Naive B cell (primary cell): Measurements from ENCODE around the gene CABLES2. TPM values are rescaled to one million over a fixed set of nuclear protein-coding genes. Genes with fewer than 3 reads are reported as not detected.

Experiments used
- ATAC-seq, 2 donors: fragments of 150-1000 bp; cut with Tn5 transposase; 2 replicates each; pipeline ENCODE4 v1.10.0; 2021; ENCODE audit warnings: low read depth in 2 of 2, mild to moderate bottlenecking in 2 of 2, moderate library complexity in 2 of 2
- DNase-seq: peaks from one replicate; pipeline ENCODE4 v3.0.0; 2022
- H3K27ac Mint-ChIP-seq, 6 donors: one replicate each; pipeline ENCODE4 v1.8.0; 2020 to 2022; ENCODE audit warnings: mild to moderate bottlenecking in 6 of 6, mixed read lengths in 6 of 6, moderate library complexity in 5 of 6, inconsistent platforms in 2 of 6
- H3K27me3 Mint-ChIP-seq, 3 donors: one replicate each; pipeline ENCODE4 v1.8.0; 2021 to 2022; ENCODE audit warnings: mixed read lengths in 3 of 3, mild to moderate bottlenecking in 1 of 3
- H3K36me3 Mint-ChIP-seq, 2 donors: one replicate each; pipeline ENCODE4 v1.8.0; 2020 to 2022; ENCODE audit warnings: mixed read lengths in 2 of 2, inconsistent platforms in 1 of 2, mild to moderate bottlenecking in 1 of 2
- H3K4me1 Mint-ChIP-seq, 3 donors: one replicate each; pipeline ENCODE4 v1.8.0; 2020 to 2022; ENCODE audit warnings: mixed read lengths in 3 of 3, inconsistent platforms in 1 of 3, mild to moderate bottlenecking in 1 of 3, moderate library complexity in 1 of 3
- H3K4me3 Mint-ChIP-seq, 8 donors: one replicate each; pipeline ENCODE4 v1.8.0; 2020 to 2022; ENCODE audit warnings: mild to moderate bottlenecking in 8 of 8, mixed read lengths in 8 of 8, moderate library complexity in 8 of 8, inconsistent platforms in 2 of 8
- H3K9me3 Mint-ChIP-seq, 7 donors: one replicate each; pipeline ENCODE4 v1.8.0; 2020 to 2022; ENCODE audit warnings: mixed read lengths in 7 of 7, mild to moderate bottlenecking in 5 of 7, inconsistent platforms in 2 of 7, moderate library complexity in 1 of 7
- polyA plus RNA-seq, 6 donors: library from polyadenylated mRNA; unstranded; fragments of 300-500 nt; fragmentation: Illumina TruSeq; gene quantifications; one replicate each; pipeline ENCODE4 v1.2.3, GENCODE V29; 2021; ENCODE audit warnings: low read depth in 6 of 6

The CABLES2 gene
- polyA plus RNA-seq, 6 donors from 2014 or later: 1.00 to 3.3 (median 1.2) TPM; not detected in 1

GRCh38 chr20:62446481-62446880 is 39.4 kb upstream of the CABLES2 start:
- H3K9me3 Mint-ChIP-seq: no peaks in the 10 kb centered on the region
- H3K36me3 Mint-ChIP-seq: no peaks in the 10 kb centered on the region
- no peaks in the 10 kb centered on the region for H3K4me1 Mint-ChIP-seq
- no peak overlapping the region for H3K4me3 Mint-ChIP-seq
- H3K27me3 Mint-ChIP-seq: peaks cover 8 to 41% (median 35%) of the 10 kb centered on the region in 3 donors
- no peak overlapping the region for H3K27ac Mint-ChIP-seq
- no peak for ATAC-seq
- DNase-seq: no peak

GRCh38 chr20:62445553-62446340 is 38.7 kb upstream of the CABLES2 start:
- H3K27me3 Mint-ChIP-seq: peaks cover 8 to 41% (median 36%) of the 10 kb centered on the region in 3 donors
- no peak for ATAC-seq

DNA sequence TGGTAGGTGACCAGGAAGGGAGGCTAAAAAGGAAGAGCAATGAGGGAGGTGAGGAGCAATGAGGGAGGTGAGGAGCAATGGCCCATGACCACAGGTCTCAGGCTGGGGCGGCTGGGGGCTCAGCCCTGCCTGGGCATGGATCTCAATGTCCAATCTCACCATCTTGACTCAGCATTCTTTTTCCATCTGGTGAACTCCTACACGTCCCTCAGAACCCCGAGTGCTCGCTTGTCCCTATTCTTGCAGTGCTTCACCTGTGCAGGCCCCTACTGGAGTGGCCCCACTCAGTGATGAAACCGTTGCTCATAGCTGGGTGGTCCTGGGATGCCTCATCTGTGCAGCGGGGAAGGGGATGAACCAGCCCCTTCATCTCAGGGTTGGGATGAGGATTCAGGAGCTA is 37.2 kb upstream of the CABLES2 start:
- ATAC-seq: no peak
- H3K27ac Mint-ChIP-seq: no peak overlapping the region
- no peak overlapping the region for H3K4me3 Mint-ChIP-seq
- no peak for DNase-seq
- peaks cover 8 to 34% (median 27%) of the 10 kb centered on the region in 3 donors for H3K27me3 Mint-ChIP-seq
- H3K4me1 Mint-ChIP-seq: peaks cover 3 to 5% (median 4%) of the 10 kb centered on the region in 3 donors
- H3K9me3 Mint-ChIP-seq: no peaks in the 10 kb centered on the region
- no peaks in the 10 kb centered on the region for H3K36me3 Mint-ChIP-seq

More at GRCh38 chr20:62445553-62446340, 38.7 kb upstream of the CABLES2 start:
- Mint-ChIP-seq H3K4me1 (no peaks in the 10 kb centered on the region), H3K9me3 (no peaks in the 10 kb centered on the region), H3K4me3 (no peak overlapping the region), H3K27ac (no peak overlapping the region), H3K36me3 (no peaks in the 10 kb centered on the region)
- no peak for DNase-seq

DNA sequence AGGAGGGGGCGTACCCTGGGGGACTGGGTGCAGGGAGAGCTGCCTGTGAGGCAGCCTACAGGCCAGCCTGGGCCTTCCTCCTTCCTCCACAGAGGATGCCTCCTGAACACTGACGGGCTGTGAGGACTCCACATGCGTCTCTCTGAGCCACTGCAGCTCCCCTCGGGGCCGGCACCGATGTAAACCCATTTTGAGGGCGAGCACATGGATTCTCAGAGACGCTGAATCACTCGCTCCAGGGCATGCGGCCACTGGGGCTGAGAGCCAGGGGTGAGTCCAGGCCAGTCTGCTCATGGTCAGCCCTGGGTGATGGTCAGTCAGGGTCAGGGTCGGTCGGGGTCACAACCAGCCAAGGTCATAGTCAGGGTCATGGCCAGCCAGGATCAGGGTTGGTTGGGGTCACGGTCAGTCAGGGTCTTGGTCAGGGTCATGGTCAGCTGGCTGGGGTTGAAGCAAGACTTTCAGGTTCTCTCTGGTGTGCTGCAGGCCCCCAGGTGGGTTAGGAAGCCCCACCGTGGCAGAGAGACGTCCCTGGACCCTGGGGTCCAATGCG is 35.0 kb upstream of the CABLES2 start:
- peaks cover 4 to 7% (median 6%) of the 10 kb centered on the region in 3 donors for H3K4me1 Mint-ChIP-seq
- H3K36me3 Mint-ChIP-seq: no peaks in the 10 kb centered on the region
- peaks cover 8 to 36% (median 31%) of the 10 kb centered on the region in 3 donors for H3K27me3 Mint-ChIP-seq
- H3K27ac Mint-ChIP-seq: no peak overlapping the region
- no peak overlapping the region for H3K4me3 Mint-ChIP-seq
- no peaks in the 10 kb centered on the region for H3K9me3 Mint-ChIP-seq
- ATAC-seq (no peak), DNase-seq (no peak)

DNA sequence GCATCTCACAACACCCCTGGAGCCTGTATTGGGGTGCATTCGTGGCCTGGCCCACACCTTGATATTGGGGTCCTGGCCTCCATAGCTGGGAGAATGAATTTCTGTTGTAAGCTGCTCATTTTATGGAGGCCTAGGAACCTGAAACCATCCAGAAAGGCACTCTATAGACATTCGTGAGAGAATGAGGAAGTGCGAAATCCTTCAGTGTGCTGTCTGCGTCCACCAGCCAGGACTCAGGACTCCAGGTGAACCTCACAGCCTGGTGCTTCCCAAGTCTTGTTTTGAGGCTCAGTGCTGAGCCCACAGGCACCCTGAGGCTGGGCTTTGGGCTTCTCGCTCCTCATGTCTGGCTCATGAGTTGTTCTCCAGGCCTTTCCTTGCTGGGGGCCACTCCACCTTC is 32.1 kb upstream of the CABLES2 start:
- ATAC-seq: peak; percentile 77 to 82
- H3K27me3 Mint-ChIP-seq: peaks cover 16 to 61% (median 46%) of the 10 kb centered on the region in 3 donors
- H3K4me1 Mint-ChIP-seq: peaks cover 4 to 7% (median 6%) of the 10 kb centered on the region in 3 donors
- no peak overlapping the region for H3K4me3 Mint-ChIP-seq
- H3K36me3 Mint-ChIP-seq: no peaks in the 10 kb centered on the region
- H3K27ac Mint-ChIP-seq: no peak overlapping the region
- peaks cover 0 to 2% (median 0%) of the 10 kb centered on the region in 7 donors for H3K9me3 Mint-ChIP-seq
- DNase-seq: no peak

GRCh38 chr20:62437927-62438326 is 30.8 kb upstream of the CABLES2 start:
- Mint-ChIP-seq H3K27me3 (peaks cover 19 to 64% (median 50%) of the 10 kb centered on the region in 3 donors), H3K27ac (peak overlapping the region in 1 of 6 donors; percentile 54), H3K9me3 (peaks cover 0 to 2% (median 0%) of the 10 kb centered on the region in 7 donors), H3K36me3 (no peaks in the 10 kb centered on the region), H3K4me1 (peaks cover 4 to 7% (median 6%) of the 10 kb centered on the region in 3 donors), H3K4me3 (no peak overlapping the region)
- ATAC-seq (no peak), DNase-seq (no peak)

- Mint-ChIP-seq H3K27me3 (peaks cover 15 to 65% (median 50%) of the 10 kb centered on the region in 3 donors), H3K36me3 (no peaks in the 10 kb centered on the region), H3K4me3 (no peak overlapping the region), H3K27ac (peak overlapping the region in 1 of 6 donors; percentile 54), H3K9me3 (peaks cover 0 to 2% (median 0%) of the 10 kb centered on the region in 7 donors), H3K4me1 (peaks cover 4 to 7% (median 6%) of the 10 kb centered on the region in 3 donors)
- ATAC-seq: no peak
- no peak for DNase-seq
Measured at GRCh38 chr20:62437496-62437895, 30.4 kb upstream of the CABLES2 start.

GRCh38 chr20:62436692-62437091 is 29.6 kb upstream of the CABLES2 start:
- Mint-ChIP-seq H3K4me1 (peaks cover 4 to 7% (median 6%) of the 10 kb centered on the region in 3 donors), H3K36me3 (no peaks in the 10 kb centered on the region), H3K27ac (peak overlapping the region in 1 of 6 donors; percentile 48), H3K27me3 (peaks cover 15 to 68% (median 50%) of the 10 kb centered on the region in 3 donors), H3K9me3 (peaks cover 0 to 2% (median 0%) of the 10 kb centered on the region in 7 donors), H3K4me3 (no peak overlapping the region)
- no peak for DNase-seq
- no peak for ATAC-seq

DNA sequence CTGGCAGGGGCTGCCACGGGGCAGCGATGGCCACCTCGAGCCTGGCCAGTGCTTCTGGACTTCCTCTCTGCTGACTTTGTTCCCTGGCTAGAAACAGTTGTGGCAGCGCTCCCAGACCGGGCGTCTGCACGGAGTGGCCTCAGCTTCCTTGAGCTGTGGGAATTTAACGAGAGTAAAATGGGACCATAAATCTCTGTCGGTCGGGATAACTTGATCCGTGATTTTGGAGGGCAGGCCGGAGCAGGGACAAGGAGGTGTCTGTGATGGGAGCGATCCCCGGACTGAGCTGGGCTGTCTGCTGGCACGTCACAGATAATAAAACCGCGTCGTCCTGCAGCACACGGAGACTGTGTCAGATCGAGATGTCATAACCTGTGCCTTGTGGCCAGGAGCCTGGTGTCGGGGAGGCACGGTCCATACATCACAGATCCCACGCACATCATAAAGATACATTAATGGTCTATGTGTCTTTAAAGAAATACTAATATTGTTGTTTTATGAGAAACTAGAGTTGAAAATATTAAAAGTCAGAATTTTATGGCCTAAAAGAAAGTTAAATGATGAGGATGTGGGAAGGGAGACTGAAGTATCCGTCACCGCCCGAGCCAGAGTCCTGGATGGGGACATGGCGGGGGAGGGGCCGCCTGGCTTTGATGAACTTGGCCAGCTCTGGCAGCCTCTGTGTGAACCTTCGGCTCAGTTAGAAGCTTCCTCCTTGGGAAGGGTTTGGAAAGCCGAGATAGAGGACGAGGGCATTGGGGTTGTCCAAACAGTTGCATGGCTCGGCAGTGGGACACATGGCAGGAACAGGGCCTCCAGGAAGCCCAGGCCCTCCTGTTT is 26.8 kb upstream of the CABLES2 start:
- DNase-seq (no peak), ATAC-seq (no peak)
- Mint-ChIP-seq H3K4me3 (no peak overlapping the region), H3K36me3 (no peaks in the 10 kb centered on the region), H3K27ac (no peak overlapping the region), H3K4me1 (no peaks in the 10 kb centered on the region), H3K9me3 (peaks cover 0 to 2% (median 0%) of the 10 kb centered on the region in 7 donors), H3K27me3 (peaks cover 22 to 83% (median 59%) of the 10 kb centered on the region in 3 donors)

DNA sequence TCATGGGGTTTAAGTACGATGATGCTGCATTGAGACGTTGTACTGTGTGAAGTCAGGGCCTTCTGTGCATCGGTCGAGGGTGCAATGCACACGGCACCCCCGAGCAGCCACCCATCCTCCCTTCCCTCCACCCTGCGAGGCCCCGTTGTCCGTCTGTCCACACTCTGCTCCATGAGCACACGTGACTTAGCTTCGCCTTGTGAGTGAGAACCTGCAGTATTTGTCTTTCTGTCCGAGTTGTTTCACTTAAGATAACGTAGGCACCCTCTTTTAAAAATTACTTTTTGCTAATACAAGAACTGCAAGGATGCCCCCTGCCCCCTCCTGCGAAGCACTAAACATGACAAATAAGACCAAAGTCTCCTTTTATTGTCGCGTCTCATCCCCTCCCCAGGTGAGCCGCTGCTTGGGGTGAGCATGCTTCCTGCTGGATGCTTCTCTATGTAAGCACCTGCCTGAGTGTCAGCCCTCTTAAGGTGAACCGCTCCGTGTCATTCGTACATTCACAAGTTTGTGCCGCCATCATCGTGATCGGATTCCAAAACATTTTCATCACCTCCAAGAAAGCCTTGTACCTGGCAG is 23.9 kb upstream of the CABLES2 start:
- H3K36me3 Mint-ChIP-seq: no peaks in the 10 kb centered on the region
- DNase-seq (no peak), ATAC-seq (no peak)
- H3K4me1 Mint-ChIP-seq: no peaks in the 10 kb centered on the region
- peaks cover 22 to 66% (median 43%) of the 10 kb centered on the region in 3 donors for H3K27me3 Mint-ChIP-seq
- no peak overlapping the region for H3K4me3 Mint-ChIP-seq
- H3K27ac Mint-ChIP-seq: no peak overlapping the region
- no peaks in the 10 kb centered on the region for H3K9me3 Mint-ChIP-seq

GRCh38 chr20:62430311-62430853 is 23.3 kb upstream of the CABLES2 start:
- H3K9me3 Mint-ChIP-seq: no peaks in the 10 kb centered on the region
- H3K36me3 Mint-ChIP-seq: no peaks in the 10 kb centered on the region
- no peak for ATAC-seq
- DNase-seq: no peak
- peaks cover 22 to 60% (median 39%) of the 10 kb centered on the region in 3 donors for H3K27me3 Mint-ChIP-seq
- H3K4me3 Mint-ChIP-seq: no peak overlapping the region
- no peak overlapping the region for H3K27ac Mint-ChIP-seq
- H3K4me1 Mint-ChIP-seq: no peaks in the 10 kb centered on the region

DNA sequence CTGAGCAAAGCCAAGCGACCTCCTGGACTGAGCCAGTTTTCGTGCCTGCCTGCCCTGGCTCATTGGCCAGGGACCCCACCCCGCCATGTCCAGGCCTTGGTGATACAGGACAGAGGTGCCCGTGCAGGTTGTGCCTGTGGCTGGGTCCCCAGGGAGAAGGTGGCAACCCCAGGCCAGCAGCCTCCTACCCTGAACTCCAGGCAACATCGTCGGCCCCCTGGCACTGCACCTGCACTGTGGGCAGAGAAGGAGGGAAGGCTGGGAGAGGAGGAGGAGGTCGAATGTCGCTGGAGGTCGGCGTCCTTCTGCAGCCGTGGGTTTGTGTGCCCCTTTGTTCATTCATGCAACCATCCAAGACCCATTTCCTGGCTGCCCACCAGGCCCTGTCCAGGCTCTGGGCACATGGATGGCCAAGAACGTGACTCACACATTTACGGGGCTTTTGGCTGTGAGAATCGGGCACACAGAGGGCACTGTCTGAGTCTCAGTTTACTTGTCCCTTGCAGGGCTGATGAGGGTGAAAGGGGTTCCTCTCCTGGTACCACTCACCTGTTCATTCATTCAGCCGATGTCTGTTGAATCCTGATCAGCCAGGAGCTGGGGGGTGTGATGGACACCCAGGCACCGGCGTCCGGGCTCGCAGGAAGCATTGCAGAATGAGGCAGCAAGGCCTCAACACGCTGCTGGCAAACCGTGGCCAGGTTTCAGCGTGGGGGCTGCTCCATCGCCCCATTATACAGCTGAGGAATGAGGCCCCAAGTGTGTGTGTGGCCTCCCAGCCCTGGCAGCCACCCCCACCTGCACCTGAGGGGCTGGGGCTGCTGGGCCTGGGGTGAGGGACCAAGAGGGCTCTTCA is 22.6 kb upstream of the CABLES2 start:
- no peak for DNase-seq
- Mint-ChIP-seq H3K27me3 (peaks cover 19 to 57% (median 32%) of the 10 kb centered on the region in 3 donors), H3K9me3 (no peaks in the 10 kb centered on the region), H3K36me3 (no peaks in the 10 kb centered on the region), H3K27ac (no peak overlapping the region), H3K4me3 (no peak overlapping the region), H3K4me1 (no peaks in the 10 kb centered on the region)
- ATAC-seq: no peak
